Measurements from ENCODE around the gene SPAG9. TPM values are rescaled to one million over a fixed set of nuclear protein-coding genes. Genes with fewer than 3 reads are reported as not detected.
A peak's percentile ranks its signal among the peaks of the same experiment; 100 is the strongest.

SPAG9 gene
- total and polyA plus RNA-seq, 2 donors from 2014 or later, result 15.4 to 93.3 TPM

DNA sequence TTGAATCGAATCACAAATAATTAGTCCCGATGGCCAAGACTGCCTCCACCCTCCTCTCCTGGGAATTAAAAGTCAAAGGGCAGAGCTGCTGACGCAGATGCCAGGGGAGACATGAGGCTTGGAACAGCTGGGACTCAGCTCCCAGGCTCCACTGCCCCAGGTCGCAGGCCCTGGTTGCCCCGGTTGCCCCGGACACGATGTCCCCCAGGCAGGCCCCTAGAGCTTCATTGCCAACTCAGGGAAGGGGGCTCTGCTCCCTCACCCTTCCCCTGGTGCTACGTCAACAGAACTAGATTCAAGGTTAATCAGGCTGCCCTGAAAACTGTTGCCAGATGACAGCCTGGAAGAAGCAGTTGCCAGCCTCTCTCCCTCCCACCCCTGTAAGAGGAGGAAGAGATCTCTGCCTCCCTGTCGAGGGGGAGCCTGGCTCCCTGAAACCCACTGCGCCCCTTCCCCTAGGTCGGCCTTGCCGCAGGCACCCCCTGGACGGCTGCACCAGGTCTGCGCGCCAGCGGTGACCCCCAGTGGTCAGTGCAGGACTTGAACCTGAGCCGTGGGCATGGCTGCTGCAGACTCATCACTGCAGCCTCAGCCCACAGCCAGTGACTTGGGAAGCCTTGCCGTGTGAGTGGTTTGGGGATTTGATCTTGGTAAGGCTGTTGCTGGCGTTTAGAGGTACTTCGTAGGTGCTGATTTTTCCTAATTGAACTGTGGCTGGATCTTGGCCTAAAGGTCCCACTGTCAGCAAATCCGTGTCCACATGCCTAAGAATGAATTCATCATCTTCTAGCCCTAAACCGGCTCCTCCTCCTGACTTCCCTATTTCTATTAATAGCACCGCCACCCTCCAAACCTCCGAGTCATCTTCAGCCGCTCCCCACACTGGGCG lies 170.4 kb downstream of the SPAG9 start:
- H3K4me1 ChIP-seq (ENCODE audit: control insufficient read depth in 2 of 3, insufficient read depth in 2 of 3, low read depth in 1 of 3, low read length in 3 of 3), result peaks cover 2 to 46% (median 42%) of the 10 kb centered on the region in 3 donors
- peak overlapping the region in 1 of 3 donors; percentile 7 for H3K4me3 ChIP-seq (ENCODE audit: low read length in 3 of 3)
- peak overlapping the region in 1 of 3 donors; percentile 59 for H3K9ac ChIP-seq (ENCODE audit: low read length in 3 of 3)
- H3K27ac ChIP-seq (ENCODE audit: low read depth in 2 of 2, low read length in 2 of 2), result peak overlapping the region; percentile 91 to 95
- peak; percentile 60 to 91 (median 70) for DNase-seq
- intact Hi-C loops (cut with DNase I), result loop anchor here (5.0 to 10.0 kb wide), 2 partner anchors 98 to 405 kb away; partner anchors contain the start of gene SPATA20
- H3K36me3 ChIP-seq (ENCODE audit: control insufficient read depth in 2 of 3, insufficient read depth in 3 of 3, low read length in 3 of 3), result no peaks in the 10 kb centered on the region
- no peaks in the 10 kb centered on the region for H3K9me3 ChIP-seq (ENCODE audit: control insufficient read depth in 2 of 3, insufficient read depth in 1 of 3, low read length in 3 of 3)
- no peak for FAIRE-seq
- no peaks in the 10 kb centered on the region for H3K27me3 ChIP-seq (ENCODE audit: control insufficient read depth, insufficient read depth, low read length)
- TF ChIP-seq, protein P1, sequence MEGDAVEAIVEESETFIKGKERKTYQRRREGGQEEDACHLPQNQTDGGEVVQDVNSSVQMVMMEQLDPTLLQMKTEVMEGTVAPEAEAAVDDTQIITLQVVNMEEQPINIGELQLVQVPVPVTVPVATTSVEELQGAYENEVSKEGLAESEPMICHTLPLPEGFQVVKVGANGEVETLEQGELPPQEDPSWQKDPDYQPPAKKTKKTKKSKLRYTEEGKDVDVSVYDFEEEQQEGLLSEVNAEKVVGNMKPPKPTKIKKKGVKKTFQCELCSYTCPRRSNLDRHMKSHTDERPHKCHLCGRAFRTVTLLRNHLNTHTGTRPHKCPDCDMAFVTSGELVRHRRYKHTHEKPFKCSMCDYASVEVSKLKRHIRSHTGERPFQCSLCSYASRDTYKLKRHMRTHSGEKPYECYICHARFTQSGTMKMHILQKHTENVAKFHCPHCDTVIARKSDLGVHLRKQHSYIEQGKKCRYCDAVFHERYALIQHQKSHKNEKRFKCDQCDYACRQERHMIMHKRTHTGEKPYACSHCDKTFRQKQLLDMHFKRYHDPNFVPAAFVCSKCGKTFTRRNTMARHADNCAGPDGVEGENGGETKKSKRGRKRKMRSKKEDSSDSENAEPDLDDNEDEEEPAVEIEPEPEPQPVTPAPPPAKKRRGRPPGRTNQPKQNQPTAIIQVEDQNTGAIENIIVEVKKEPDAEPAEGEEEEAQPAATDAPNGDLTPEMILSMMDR (IDR thresholded peaks at IDR 0.05; ENCODE audit: borderline replicate concordance, extremely low read depth, insufficient read depth), result peak; percentile 84

DNA sequence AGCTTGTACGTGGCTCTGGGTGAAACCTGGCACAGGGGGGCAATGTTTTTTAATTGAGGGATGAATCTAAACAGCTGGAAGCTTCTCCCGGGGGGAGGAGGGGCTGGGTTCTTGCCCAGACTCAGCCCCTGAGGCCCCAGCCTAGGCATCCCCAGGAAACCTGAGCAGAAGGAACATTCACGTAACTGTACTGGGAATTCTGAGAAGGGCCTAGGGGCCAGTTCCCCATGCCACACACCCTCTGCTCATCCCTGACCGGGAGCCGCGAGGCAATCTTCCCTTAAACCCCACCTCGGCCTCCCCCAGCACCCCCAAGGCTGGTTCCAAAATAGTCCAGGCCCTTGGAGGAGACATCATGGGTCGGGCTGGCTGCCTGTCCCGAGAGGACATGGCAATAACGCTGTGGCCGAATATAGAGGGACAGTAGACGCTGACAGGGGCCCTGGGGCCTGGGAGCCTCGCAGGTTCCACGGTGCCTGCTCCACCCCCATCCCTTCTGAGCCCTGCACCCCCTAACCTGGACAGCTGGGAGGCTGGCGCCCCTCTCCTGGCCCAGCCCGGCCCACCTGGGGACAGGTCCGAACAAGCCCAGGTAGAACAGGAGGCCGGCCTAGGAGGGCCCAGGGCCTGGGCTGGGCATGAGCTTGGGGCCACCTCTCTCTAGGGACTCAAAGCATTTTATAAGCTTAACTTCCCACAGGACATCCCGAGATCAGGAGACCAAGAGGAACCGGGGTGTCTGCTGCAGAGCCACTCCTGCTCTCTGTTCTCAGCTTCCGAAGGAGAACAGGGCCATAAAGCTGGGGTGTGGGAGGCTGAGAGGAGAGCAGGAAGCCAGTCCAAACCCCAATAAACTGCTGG lies 171.3 kb downstream of the SPAG9 start:
- no peaks in the 10 kb centered on the region for H3K36me3 ChIP-seq (ENCODE audit: control insufficient read depth in 2 of 3, insufficient read depth in 3 of 3, low read length in 3 of 3)
- peak overlapping the region in 1 of 3 donors; percentile 59 for H3K9ac ChIP-seq (ENCODE audit: low read length in 3 of 3)
- FAIRE-seq (no peak), DNase-seq (peak in 1 of 5 donors; percentile 47)
- H3K4me1 ChIP-seq (ENCODE audit: control insufficient read depth in 2 of 3, insufficient read depth in 2 of 3, low read depth in 1 of 3, low read length in 3 of 3), result peaks cover 2 to 45% (median 36%) of the 10 kb centered on the region in 3 donors
- no peak overlapping the region for H3K4me3 ChIP-seq (ENCODE audit: low read length in 3 of 3)
- intact Hi-C loops (cut with DNase I), result no loop called here
- H3K27me3 ChIP-seq (ENCODE audit: control insufficient read depth, insufficient read depth, low read length), result no peaks in the 10 kb centered on the region
- H3K27ac ChIP-seq (ENCODE audit: low read depth in 2 of 2, low read length in 2 of 2), result peak overlapping the region; percentile 91 to 95
- TF ChIP-seq, protein P1 (IDR thresholded peaks at IDR 0.05; ENCODE audit: borderline replicate concordance, extremely low read depth, insufficient read depth), result no peak
- no peaks in the 10 kb centered on the region for H3K9me3 ChIP-seq (ENCODE audit: control insufficient read depth in 2 of 3, insufficient read depth in 1 of 3, low read length in 3 of 3)

DNA sequence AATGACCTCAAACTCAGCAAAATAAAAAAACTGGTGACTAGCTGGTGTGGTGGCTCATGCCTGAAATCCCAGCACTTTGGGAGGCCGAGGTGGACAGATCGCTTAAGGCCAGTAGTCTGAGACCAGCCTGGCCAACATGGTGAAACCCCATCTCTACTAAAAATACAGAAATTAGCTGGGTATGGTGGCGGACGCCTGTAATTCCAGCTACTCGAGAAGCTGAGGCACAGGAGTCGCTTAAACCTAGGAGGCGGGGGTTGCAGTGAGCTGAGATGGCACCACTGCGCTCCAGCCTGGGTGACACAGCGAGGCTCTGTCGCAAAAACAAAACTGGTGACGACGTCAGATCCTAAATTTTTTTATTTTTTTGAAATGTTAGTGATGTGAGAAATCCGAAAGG lies 172.0 kb downstream of the SPAG9 start:
- H3K36me3 ChIP-seq (ENCODE audit: control insufficient read depth in 2 of 3, insufficient read depth in 3 of 3, low read length in 3 of 3), result no peaks in the 10 kb centered on the region
- no peaks in the 10 kb centered on the region for H3K9me3 ChIP-seq (ENCODE audit: control insufficient read depth in 2 of 3, insufficient read depth in 1 of 3, low read length in 3 of 3)
- H3K27me3 ChIP-seq (ENCODE audit: control insufficient read depth, insufficient read depth, low read length), result no peaks in the 10 kb centered on the region
- H3K27ac ChIP-seq (ENCODE audit: low read depth in 2 of 2, low read length in 2 of 2), result peak overlapping the region; percentile 91 to 95
- DNase-seq (no peak), FAIRE-seq (no peak)
- H3K4me3 ChIP-seq (ENCODE audit: low read length in 3 of 3), result no peak overlapping the region
- TF ChIP-seq, protein P1 (IDR thresholded peaks at IDR 0.05; ENCODE audit: borderline replicate concordance, extremely low read depth, insufficient read depth), result no peak
- peak overlapping the region in 1 of 3 donors; percentile 59 for H3K9ac ChIP-seq (ENCODE audit: low read length in 3 of 3)
- intact Hi-C loops (cut with DNase I), result no loop called here
- H3K4me1 ChIP-seq (ENCODE audit: control insufficient read depth in 2 of 3, insufficient read depth in 2 of 3, low read depth in 1 of 3, low read length in 3 of 3), result peaks cover 2 to 46% (median 40%) of the 10 kb centered on the region in 3 donors
